NCI-H524 (cell line): ENCODE data around the gene ROGDI.

Source experiments
- DNase-seq, 2 experiments: peaks; one replicate each; lab custom pipeline; 2025; lab: John Stamatoyannopoulos, UW

Gene ROGDI

GRCh38 chr16:4765511-4766474 lies 36.6 kb downstream of the ROGDI start:
- no peak for DNase-seq

GRCh38 chr16:4763791-4764190 lies 38.6 kb downstream of the ROGDI start:
- peak in 1 of 2 experiments; percentile 29 for DNase-seq

DNA sequence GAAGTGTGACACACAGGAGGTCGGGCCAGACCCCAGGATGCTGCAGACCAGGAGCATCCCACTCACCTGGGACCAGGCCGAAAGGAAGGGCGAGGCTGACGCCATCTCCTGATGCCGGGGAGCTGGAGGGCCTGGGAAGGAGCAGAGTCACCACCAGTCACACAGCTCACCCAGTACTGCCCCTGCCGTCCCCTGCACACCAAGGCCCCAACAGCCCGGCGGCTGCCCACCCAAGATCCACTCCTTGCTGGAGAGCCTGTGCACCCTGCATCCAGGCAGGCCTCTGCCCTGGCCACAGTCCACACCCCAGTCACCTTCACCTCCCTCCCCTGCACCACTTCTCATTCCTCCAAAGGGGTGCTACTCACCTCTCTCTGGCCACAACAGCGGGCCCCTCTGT lies 40.2 kb downstream of the ROGDI start:
- no peak for DNase-seq

GRCh38 chr16:4760221-4760910 lies 42.1 kb downstream of the ROGDI start:
- no peak for DNase-seq

- DNase-seq, result no peak
Observed at GRCh38 chr16:4755687-4756086, 46.7 kb downstream of the ROGDI start.

GRCh38 chr16:4754865-4755264 lies 47.6 kb downstream of the ROGDI start:
- DNase-seq, result no peak

DNA sequence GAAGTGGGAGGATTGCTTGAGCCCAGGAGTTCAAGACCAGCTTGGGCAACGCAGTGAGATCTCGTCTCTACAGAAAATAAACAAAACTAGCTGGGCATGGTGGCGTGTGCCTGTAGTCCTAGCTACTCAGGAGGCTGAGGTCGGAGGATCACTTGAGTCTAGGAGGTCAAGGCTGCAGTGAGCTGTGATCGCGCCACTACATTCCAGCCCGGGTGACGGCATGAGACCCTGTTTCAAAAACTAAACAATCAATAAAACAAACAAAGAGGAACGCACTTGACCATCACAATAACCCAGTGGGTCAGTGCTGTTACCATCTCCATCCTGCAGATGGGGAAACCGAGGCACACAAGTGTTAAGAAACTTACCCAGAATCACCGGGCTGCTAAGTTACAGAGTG lies 49.2 kb downstream of the ROGDI start:
- DNase-seq, result no peak

GRCh38 chr16:4752351-4753100 lies 49.9 kb downstream of the ROGDI start:
- DNase-seq, result no peak

DNA sequence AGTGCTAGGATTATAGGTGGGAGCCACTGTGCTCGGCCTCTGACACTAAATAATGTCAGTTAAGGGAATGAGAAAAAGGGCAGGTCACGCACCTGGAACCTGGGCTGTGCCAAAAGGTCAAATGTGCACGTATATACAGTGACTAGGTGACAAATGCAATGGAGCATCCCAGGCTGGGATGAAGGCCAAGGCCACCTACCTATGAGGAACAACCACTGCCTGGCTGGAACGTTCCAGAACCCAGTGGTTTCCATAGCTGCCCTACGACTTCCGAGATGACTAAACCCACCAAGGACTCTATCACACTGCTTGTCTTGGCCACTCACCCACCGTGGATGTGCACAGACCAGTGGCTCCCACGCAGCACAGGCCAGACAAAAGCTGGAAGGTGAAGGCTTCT lies 51.5 kb downstream of the ROGDI start:
- no peak for DNase-seq

- DNase-seq, result no peak
Observed at GRCh38 chr16:4749700-4750257, 52.7 kb downstream of the ROGDI start.

- DNase-seq, result no peak
Observed at GRCh38 chr16:4748682-4749411, 53.6 kb downstream of the ROGDI start.

DNA sequence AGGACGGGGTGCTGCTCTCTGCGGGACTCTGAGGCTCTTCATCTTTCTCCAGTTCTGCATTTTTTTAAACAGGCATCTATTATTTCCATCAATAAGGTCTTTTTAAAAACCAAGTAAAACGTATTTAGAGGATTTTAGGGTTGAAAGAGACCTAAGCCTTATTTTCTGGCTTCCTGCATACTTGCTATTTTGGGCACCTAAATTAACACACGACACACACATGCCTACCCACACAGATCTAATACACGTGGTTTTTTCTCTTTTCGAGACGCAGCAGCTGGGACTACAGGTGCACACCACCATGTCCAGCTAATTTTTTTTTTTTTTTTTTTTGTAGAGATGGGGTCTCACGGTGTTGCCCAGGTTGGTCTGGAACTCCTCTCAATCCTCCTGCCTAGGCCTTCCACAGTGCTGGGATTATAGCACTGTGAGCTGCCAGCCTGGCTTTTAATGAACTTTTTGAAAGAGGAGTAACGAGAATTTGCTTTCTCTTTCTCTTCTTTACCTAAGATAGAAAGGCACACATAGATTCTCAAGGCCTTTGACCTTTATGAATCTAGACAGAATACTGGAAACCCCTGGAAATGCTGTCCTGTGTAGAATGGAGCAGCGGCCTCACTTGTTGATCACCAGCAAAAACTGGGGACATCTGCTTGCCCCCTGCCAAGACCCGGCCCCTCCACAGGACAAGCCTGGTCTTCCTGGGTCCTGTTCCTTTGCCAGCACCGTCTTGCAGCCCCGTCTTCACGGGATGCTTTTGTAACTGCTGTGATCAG lies 54.3 kb downstream of the ROGDI start:
- DNase-seq, result no peak

DNA sequence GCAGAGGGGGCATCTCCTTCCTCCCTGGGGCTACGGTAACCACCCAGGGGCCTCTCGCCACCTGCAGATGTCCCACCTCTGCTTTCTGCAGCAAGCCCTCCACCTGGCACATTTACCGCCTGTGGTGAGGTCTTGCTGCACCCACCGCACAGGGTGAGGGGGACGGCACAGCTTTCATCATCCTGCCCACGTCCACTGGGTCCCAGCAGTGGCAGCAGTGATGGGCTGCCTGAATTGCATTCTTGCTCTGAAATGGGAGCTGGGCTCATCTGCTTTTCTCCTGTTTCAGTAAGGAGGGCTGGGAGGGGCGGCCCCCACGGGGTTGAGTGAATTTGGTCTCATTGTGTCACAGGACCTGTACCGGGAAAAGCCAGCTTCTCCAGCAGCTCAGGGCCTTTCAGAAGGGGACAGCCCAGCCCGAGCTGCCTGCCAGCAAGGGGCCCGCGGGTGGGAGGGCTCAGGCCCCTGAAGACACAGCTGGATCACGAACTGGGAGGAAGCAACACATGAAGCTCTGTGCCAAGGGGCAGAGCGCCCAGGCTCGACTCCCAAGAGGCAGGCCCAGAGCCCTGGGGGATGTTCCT lies 55.4 kb downstream of the ROGDI start:
- no peak for DNase-seq
